Smooth muscle cell (in vitro differentiated cells): ENCODE measurements around the gene PARVG. TPM values are rescaled to one million over a fixed set of nuclear protein-coding genes. Genes with fewer than 3 reads are reported as not detected.

ENCODE experiments used
- DNase-seq: peaks from one replicate; lab custom pipeline; 2025; ENCODE audit not compliant: unreplicated experiment; lab: John Stamatoyannopoulos, UW
- H2AFZ ChIP-seq: fragments of 200-600 bp; sonication (generic); 2 replicates; pipeline ENCODE4 v1.6.0; 2016; ENCODE audit warnings: antibody characterized with exemption, low read depth, mild to moderate bottlenecking
- H3F3A ChIP-seq: fragments of 200-600 bp; sonication (generic); 2 replicates; pipeline ENCODE4 v1.6.0; 2017; ENCODE audit warnings: antibody characterized with exemption, low read depth
- H3K27ac ChIP-seq: fragments of 200-600 bp; sonication (generic); 2 replicates; pipeline ENCODE4 v1.5.1; 2016; ENCODE audit warnings: low read depth, mild to moderate bottlenecking
- H3K27me3 ChIP-seq: fragments of 200-600 bp; sonication (generic); 2 replicates; pipeline ENCODE4 v1.6.1; 2016; ENCODE audit warnings: low read depth, mild to moderate bottlenecking
- H3K36me3 ChIP-seq: fragments of 200-600 bp; sonication (generic); 2 replicates; pipeline ENCODE4 v1.5.1; 2016; ENCODE audit warnings: low read depth
- H3K4me1 ChIP-seq: fragments of 200-600 bp; sonication (generic); 2 replicates; pipeline ENCODE4 v1.5.1; 2016; ENCODE audit warnings: low read depth
- H3K4me2 ChIP-seq: fragments of 200-600 bp; sonication (generic); 2 replicates; pipeline ENCODE4 v1.6.0; 2016; ENCODE audit warnings: mild to moderate bottlenecking
- H3K4me3 ChIP-seq: fragments of 200-600 bp; sonication (generic); 2 replicates; pipeline ENCODE4 v1.5.1; 2016; ENCODE audit warnings: mild to moderate bottlenecking
- H3K79me2 ChIP-seq: fragments of 200-600 bp; sonication (generic); 2 replicates; pipeline ENCODE4 v1.6.0; 2016; ENCODE audit warnings: low read depth, mild to moderate bottlenecking
- H3K9ac ChIP-seq: fragments of 200-600 bp; sonication (generic); 2 replicates; pipeline ENCODE4 v1.6.0; 2016; ENCODE audit warnings: low read depth
- H3K9me3 ChIP-seq: fragments of 200-600 bp; sonication (generic); replicated peaks from 2 replicates; pipeline ENCODE4 v1.5.1; 2016; ENCODE audit warnings: low read depth
- H4K20me1 ChIP-seq: fragments of 200-600 bp; sonication (generic); 2 replicates; pipeline ENCODE4 v1.6.0; 2016; ENCODE audit warnings: low read depth
- WGBS: methylation state at CpG from one replicate; pipeline ENCODE4 v1.1.7; 2016; ENCODE audit warnings: low lambda C conversion rate; 5-methylcytosine and 5-hydroxymethylcytosine counted together
- polyA plus RNA-seq: library from polyadenylated mRNA; unstranded; fragments of >200 nt; fragmentation: Nextera tagmentation; extraction: Ambion mirVana; gene quantifications from 2 replicates; pipeline ENCODE4 v1.2.1, GENCODE V29; 2016
- total RNA-seq: library from RNA; depleted of rRNA; stranded (reverse); fragments of >200 nt; gene quantifications from 2 replicates; pipeline ENCODE4 v1.2.3, GENCODE V29; 2014
- TF ChIP-seq, protein P1 (sequence below): fragments of 200-600 bp; sonication (generic); IDR thresholded peaks from 2 replicates; pipeline ENCODE4 v1.5.1; 2017; ENCODE audit warnings: borderline replicate concordance, mild to moderate bottlenecking, antibody characterized with exemption; ENCODE audit not compliant: insufficient read depth, poor library complexity, severe bottlenecking

PARVG gene
- total and polyA plus RNA-seq, 2 experiments from 2014 or later, result 0.90 TPM; not detected in 1

DNA sequence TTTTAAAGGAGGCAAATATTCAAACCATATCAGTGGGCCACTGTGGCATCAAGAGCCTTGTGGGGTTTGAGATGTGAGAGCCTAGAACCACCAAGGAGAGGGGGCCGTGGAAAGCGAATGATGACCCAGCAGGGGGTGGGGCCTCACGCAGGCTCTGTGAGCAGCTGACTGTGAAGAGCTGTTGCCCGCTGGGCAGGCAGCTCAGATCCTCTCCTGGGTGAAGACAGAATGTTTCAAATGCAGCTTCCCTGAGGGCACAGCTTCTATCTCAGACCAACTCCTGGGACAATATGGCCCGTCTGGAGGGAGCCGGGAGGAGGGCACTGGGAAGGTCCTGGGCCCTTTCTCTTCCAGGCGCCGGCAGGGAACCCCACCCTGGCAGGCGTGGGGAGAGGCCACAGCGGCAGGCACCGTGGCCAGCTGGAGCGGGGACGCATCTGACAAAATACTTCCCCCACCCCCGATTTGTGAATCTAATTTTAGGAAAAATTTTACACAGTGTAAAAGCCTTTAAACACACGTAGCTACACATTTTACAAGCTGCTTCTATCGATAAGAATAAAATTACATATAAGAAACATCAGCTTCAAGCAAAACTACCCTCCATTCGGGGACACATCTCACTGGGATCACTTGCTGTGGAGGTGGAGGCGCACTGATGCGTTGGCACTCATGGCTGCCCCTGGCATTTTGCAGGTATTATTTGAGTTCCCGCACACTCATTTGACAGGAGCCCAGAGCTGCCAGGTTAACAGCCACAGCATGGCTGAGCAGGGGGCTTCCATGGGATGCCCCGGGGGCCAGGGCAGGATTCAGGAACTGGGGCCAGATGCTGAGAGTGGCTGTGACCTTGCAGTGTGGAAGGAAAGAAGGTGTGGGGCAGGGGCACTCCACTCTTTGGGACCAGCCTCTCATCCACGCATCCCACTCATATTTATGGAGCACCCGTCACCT is 40.3 kb downstream of the PARVG start:
- Histone ChIP-seq H3K9ac (no peak overlapping the region), H3K4me1 (no peaks in the 10 kb centered on the region), H3K79me2 (no peaks in the 10 kb centered on the region), H3K4me3 (no peak overlapping the region), H3F3A (no peaks in the 10 kb centered on the region), H4K20me1 (no peaks in the 10 kb centered on the region), H3K27me3 (no peaks in the 10 kb centered on the region), H3K4me2 (no peak overlapping the region), H3K36me3 (no peaks in the 10 kb centered on the region), H3K27ac (no peak overlapping the region), H2AFZ (no peak overlapping the region), H3K9me3 (no peaks in the 10 kb centered on the region)
- no peak for DNase-seq
- 84% methylated on average over 23 of the region's 23 CpGs for WGBS
- TF ChIP-seq, protein P1, sequence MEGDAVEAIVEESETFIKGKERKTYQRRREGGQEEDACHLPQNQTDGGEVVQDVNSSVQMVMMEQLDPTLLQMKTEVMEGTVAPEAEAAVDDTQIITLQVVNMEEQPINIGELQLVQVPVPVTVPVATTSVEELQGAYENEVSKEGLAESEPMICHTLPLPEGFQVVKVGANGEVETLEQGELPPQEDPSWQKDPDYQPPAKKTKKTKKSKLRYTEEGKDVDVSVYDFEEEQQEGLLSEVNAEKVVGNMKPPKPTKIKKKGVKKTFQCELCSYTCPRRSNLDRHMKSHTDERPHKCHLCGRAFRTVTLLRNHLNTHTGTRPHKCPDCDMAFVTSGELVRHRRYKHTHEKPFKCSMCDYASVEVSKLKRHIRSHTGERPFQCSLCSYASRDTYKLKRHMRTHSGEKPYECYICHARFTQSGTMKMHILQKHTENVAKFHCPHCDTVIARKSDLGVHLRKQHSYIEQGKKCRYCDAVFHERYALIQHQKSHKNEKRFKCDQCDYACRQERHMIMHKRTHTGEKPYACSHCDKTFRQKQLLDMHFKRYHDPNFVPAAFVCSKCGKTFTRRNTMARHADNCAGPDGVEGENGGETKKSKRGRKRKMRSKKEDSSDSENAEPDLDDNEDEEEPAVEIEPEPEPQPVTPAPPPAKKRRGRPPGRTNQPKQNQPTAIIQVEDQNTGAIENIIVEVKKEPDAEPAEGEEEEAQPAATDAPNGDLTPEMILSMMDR, result no peak

- no peak overlapping the region for H3K27ac ChIP-seq
- H3F3A ChIP-seq, result no peaks in the 10 kb centered on the region
- no peak overlapping the region for H3K4me2 ChIP-seq
- DNase-seq, result no peak
- H2AFZ ChIP-seq, result no peak overlapping the region
- TF ChIP-seq, protein P1, result no peak
- no peaks in the 10 kb centered on the region for H3K79me2 ChIP-seq
- no peaks in the 10 kb centered on the region for H3K4me1 ChIP-seq
- no peaks in the 10 kb centered on the region for H3K9me3 ChIP-seq
- no peak overlapping the region for H3K9ac ChIP-seq
- no peaks in the 10 kb centered on the region for H3K27me3 ChIP-seq
- H3K36me3 ChIP-seq, result no peaks in the 10 kb centered on the region
- WGBS, result 96% methylated on average over 11 of the region's 11 CpGs
- H4K20me1 ChIP-seq, result no peaks in the 10 kb centered on the region
- H3K4me3 ChIP-seq, result no peak overlapping the region
Observed at GRCh38 chr22:44221710-44222475, 41.2 kb downstream of the PARVG start.

DNA sequence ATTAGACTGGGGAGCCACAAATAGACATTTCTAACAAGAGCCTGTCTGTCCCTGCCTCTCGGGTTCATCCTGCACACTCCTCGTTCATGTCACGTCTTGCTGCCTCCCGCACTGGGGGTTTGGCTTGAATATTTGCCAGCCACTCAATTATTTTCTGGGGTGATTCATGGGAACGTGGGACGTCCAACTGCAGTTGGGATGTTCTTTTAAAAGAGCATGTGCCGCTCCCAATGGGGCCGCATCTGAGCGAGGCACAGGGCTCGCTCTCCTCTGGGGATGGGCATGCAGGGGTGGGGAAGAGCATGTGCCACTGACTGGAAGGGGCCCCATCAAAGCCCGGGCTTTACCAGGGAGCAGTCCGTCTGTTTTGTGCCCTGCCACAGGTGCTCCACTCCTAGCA is 43.4 kb downstream of the PARVG start:
- H3F3A ChIP-seq, result no peaks in the 10 kb centered on the region
- DNase-seq, result no peak
- H3K4me1 ChIP-seq, result no peaks in the 10 kb centered on the region
- H3K27ac ChIP-seq, result no peak overlapping the region
- no peaks in the 10 kb centered on the region for H3K27me3 ChIP-seq
- H4K20me1 ChIP-seq, result no peaks in the 10 kb centered on the region
- H3K9me3 ChIP-seq, result no peaks in the 10 kb centered on the region
- no peak overlapping the region for H3K9ac ChIP-seq
- H2AFZ ChIP-seq, result no peak overlapping the region
- 83% methylated on average over 12 of the region's 12 CpGs for WGBS
- H3K4me3 ChIP-seq, result no peak overlapping the region
- no peaks in the 10 kb centered on the region for H3K79me2 ChIP-seq
- no peaks in the 10 kb centered on the region for H3K36me3 ChIP-seq
- TF ChIP-seq, protein P1, result no peak
- H3K4me2 ChIP-seq, result no peak overlapping the region
